Activated naive CD8-positive, alpha-beta T cell treated with anti-CD3 and anti-CD28 coated beads, Interleukin-2, amount 10 ng/mL, durations not matched to agents 7 days and 5 days (primary cell): ENCODE results near the gene SLC38A6. TPM values are rescaled to one million over a fixed set of nuclear protein-coding genes. Genes with fewer than 3 reads are reported as not detected.
"Not testable (repeated sequence)": the region's sequence is repeated elsewhere in the genome, so short reads cannot be mapped to it uniquely, and the experiment has no call there.

Experiments
- ATAC-seq: fragments of 150-1000 bp; cut with Tn5 transposase; one replicate; pipeline ENCODE4 v1.10.0; 2021; ENCODE audit warnings: low read depth, moderate library complexity
- POLR2A ChIA-PET: fragments of 350-600 bp; sonication (Branson Sonifier 250); formaldehyde crosslinking; loops from one replicate; lab custom pipeline; 2021; ENCODE audit warnings: antibody characterized with exemption; lab: Charles Lee
- DNase-seq: peaks from one replicate; pipeline ENCODE4 v3.0.0; 2021
- H3K27ac Mint-ChIP-seq: one replicate; pipeline ENCODE4 v1.8.0; 2022; ENCODE audit warnings: mild to moderate bottlenecking, mixed read lengths
- H3K27me3 Mint-ChIP-seq: one replicate; pipeline ENCODE4 v1.8.0; 2022; ENCODE audit warnings: mild to moderate bottlenecking, moderate library complexity, mixed read lengths
- H3K36me3 Mint-ChIP-seq: one replicate; pipeline ENCODE4 v1.8.0; 2021; ENCODE audit warnings: mild to moderate bottlenecking, mixed read lengths
- H3K4me1 Mint-ChIP-seq: one replicate; pipeline ENCODE4 v1.8.0; 2021; ENCODE audit warnings: mixed read lengths
- H3K4me3 Mint-ChIP-seq: one replicate; pipeline ENCODE4 v1.8.0; 2022; ENCODE audit warnings: mild to moderate bottlenecking, moderate library complexity, mixed read lengths
- H3K9me3 Mint-ChIP-seq: one replicate; pipeline ENCODE4 v1.8.0; 2021; ENCODE audit warnings: mixed read lengths
- total RNA-seq, 2 experiments: library from RNA; stranded (reverse); gene quantifications; one replicate each; pipeline ENCODE4 v1.2.3, GENCODE V29; 2021

Gene SLC38A6
- total RNA-seq, 2 experiments from 2014 or later, result 10.1 to 12.0 TPM

DNA sequence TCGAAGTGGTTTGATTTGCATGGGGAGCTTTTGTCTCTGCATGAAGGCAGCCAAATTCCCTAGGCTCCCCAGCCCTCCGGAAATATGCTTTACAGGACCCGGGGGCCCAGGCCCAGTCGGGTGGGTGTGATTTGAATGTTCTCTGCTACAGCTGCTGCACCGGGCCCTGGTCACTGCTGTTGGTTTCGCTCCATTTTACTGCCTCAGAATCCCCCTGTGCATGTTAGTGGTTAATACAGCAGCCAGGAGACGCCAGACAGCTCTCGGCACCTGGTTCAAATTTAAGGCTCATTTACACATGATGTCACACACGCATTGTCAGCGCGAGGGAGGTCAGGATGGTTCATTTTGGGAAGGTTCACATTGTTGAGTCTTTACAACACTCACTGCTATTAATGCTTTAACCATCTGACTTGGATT lies 99.6 kb downstream of the SLC38A6 start:
- peaks cover 5% of the 10 kb centered on the region for H3K9me3 Mint-ChIP-seq
- no peak for ATAC-seq
- POLR2A ChIA-PET, result no interaction called here
- H3K27ac Mint-ChIP-seq, result no peak overlapping the region
- no peak for DNase-seq
- no peak overlapping the region for H3K4me3 Mint-ChIP-seq
- H3K4me1 Mint-ChIP-seq, result no peaks in the 10 kb centered on the region
- H3K27me3 Mint-ChIP-seq, result no peaks in the 10 kb centered on the region
- H3K36me3 Mint-ChIP-seq, result no peaks in the 10 kb centered on the region

DNA sequence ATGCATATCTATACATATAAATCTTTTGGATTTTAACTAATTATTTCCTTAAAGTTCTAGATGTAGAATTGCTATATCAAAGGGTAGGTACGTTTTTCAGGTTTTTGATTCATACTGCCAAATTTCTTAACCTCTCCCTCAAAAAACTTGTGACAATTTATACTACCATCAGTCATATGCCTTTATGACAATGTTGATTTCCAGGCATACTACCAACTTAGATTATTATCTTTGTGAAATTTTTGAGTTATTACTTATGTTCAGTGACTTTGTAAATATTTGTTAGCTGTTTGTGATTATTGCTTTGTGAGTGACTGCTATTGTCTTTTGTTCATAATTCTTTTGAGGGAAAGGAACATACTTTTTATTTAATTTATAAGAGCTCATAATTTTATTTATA lies 107.0 kb downstream of the SLC38A6 start:
- no peak for ATAC-seq
- Mint-ChIP-seq H3K27ac (no peak overlapping the region), H3K27me3 (no peaks in the 10 kb centered on the region), H3K36me3 (no peaks in the 10 kb centered on the region), H3K4me1 (no peaks in the 10 kb centered on the region), H3K4me3 (no peak overlapping the region), H3K9me3 (peaks cover 5% of the 10 kb centered on the region)
- DNase-seq, result no peak
- POLR2A ChIA-PET, result no interaction called here

- POLR2A ChIA-PET, result no interaction called here
- H3K4me3 Mint-ChIP-seq, result no peak overlapping the region
Measured at GRCh38 chr14:61089126-61089750, 108.2 kb downstream of the SLC38A6 start.

GRCh38 chr14:61090432-61091216 lies 109.6 kb downstream of the SLC38A6 start:
- H3K27me3 Mint-ChIP-seq, result no peaks in the 10 kb centered on the region
- ATAC-seq (no peak), DNase-seq (no peak)
- POLR2A ChIA-PET, result no interaction called here
- no peak overlapping the region for H3K4me3 Mint-ChIP-seq
- no peak overlapping the region for H3K27ac Mint-ChIP-seq
- peaks cover 3% of the 10 kb centered on the region for H3K9me3 Mint-ChIP-seq
- no peaks in the 10 kb centered on the region for H3K36me3 Mint-ChIP-seq
- no peaks in the 10 kb centered on the region for H3K4me1 Mint-ChIP-seq

More at GRCh38 chr14:61089126-61089750, 108.2 kb downstream of the SLC38A6 start:
- H3K4me1 Mint-ChIP-seq, result no peaks in the 10 kb centered on the region
- H3K27me3 Mint-ChIP-seq, result no peaks in the 10 kb centered on the region
- no peaks in the 10 kb centered on the region for H3K36me3 Mint-ChIP-seq
- H3K9me3 Mint-ChIP-seq, result peaks cover 6% of the 10 kb centered on the region
- ATAC-seq, result no peak
- no peak for DNase-seq
- no peak overlapping the region for H3K27ac Mint-ChIP-seq

DNA sequence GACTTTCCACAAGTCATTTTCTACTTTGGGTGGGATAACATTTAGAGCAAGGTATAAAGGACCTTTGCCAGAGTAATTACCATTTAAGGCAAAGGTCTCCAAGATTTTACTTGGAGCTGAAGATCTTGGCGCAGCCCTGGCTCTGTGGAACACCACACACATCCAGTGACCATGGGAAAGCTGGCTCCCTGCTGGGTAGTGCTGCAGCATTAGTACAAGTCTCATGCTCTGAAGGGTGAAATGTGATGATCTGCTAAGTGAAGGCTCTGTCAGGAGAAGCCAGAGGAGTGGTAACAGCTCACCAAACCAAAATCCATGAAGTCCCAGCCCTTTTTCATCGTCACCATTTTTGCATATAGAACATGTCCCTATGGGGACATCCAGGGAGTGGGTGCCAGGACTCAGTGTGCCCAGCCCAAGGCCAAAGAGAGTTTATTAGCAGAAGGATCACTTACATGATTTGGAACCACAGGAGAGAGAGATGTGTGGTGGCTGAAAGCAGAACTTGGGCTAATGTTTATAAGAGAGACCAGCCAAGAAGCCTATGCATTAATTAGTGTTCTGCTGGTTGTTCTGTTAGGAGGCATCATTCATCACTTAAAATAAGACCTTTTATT lies 110.7 kb downstream of the SLC38A6 start:
- no peaks in the 10 kb centered on the region for H3K36me3 Mint-ChIP-seq

GRCh38 chr14:61098096-61098495 lies 117.1 kb downstream of the SLC38A6 start:
- H3K9me3 Mint-ChIP-seq, H3K4me1 Mint-ChIP-seq, POLR2A ChIA-PET, H3K36me3 Mint-ChIP-seq, H3K27me3 Mint-ChIP-seq, ATAC-seq, DNase-seq, H3K4me3 Mint-ChIP-seq, H3K27ac Mint-ChIP-seq: not testable (repeated sequence)

More for the DNA sequence above, 110.7 kb downstream of the SLC38A6 start:
- ATAC-seq, result no peak
- Mint-ChIP-seq H3K27me3 (no peaks in the 10 kb centered on the region), H3K4me1 (no peaks in the 10 kb centered on the region), H3K9me3 (peaks cover 5% of the 10 kb centered on the region), H3K27ac (no peak overlapping the region), H3K4me3 (no peak overlapping the region)
- POLR2A ChIA-PET, result no interaction called here
- DNase-seq, result no peak

DNA sequence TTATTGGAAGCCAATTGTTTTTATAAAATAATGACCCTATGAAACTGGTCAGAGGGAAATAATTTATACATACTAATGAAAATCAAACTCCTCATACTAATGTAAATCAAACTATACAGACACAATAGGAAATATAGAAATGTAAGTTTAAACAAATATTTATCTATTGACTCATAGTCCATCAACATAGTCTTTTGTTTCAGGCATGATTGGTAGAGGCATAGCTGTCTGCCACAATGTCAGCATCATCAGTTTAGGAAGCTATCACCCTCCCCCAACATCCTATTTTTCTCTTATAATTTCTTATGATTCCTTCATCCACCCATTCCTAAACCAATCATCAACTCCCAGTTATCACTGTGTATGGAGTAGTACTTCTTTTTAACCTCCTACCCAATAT lies 117.7 kb downstream of the SLC38A6 start:
- ATAC-seq (no peak), DNase-seq (no peak)
- no peak overlapping the region for H3K4me3 Mint-ChIP-seq
- peaks cover 7% of the 10 kb centered on the region for H3K4me1 Mint-ChIP-seq
- H3K36me3 Mint-ChIP-seq, result no peaks in the 10 kb centered on the region
- no peaks in the 10 kb centered on the region for H3K27me3 Mint-ChIP-seq
- POLR2A ChIA-PET, result no interaction called here
- peaks cover 6% of the 10 kb centered on the region for H3K9me3 Mint-ChIP-seq
- no peak overlapping the region for H3K27ac Mint-ChIP-seq

DNA sequence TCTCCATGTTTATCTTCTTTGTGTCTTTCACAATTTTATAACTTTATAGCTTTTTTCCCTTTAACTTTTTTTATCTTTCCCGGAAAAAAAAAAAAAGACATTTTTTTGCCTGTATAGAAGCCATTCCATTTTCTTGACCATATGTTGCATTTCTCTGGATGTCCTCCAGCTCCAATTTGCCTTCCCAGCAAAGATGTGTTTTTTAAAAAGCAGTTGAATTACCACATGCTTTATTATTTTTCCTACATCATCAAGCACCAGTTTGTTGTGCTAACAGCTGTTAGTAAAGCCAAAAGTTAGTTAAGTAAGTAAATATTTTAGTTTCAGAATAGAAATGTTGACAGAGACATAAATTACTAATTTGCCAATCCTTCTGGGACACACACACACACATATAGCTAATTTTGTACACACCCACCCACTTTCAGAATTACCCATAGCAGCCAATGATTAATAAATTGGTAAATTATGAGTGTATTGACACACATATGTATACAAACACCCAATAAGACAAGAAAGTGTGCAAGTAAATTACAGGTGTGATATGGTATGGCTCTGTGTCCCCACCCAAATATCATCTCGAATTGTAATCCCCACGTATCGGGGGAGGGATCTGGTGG lies 118.3 kb downstream of the SLC38A6 start:
- no peak for ATAC-seq
- H3K4me1 Mint-ChIP-seq, result peaks cover 7% of the 10 kb centered on the region

DNA sequence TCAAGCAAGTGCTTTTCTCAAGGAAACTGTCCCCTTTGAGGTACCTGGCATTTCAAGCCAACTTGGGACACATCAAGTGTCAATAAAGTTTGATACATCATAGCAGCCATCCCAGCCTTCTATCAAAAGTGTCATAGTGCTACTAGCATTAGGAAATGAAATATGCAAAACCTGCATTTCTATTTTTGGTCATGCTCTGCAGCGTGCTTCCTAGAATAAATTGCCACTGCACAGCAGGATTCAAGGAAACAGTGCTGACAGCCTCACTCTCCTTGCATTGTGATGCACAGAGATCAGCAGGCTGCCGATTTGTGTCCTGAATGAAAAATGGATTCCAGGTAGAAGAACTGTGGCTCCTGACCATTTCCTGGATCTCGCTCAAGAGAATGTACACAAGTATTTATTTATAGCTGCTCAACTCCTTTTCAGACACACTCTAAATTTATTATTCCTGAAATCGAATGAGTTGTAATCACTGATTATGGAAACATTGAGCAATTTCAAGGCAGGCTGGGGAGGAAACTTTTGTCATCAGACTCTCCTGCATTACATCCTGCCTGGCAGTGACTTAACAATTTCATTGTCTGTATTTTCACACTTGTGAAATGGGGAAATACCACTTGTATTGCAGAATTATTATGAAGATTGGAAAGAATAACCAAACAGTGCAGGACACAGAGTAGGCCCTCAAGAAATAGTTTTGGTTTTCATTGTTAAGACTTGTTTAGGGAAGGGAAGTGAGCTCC lies 120.9 kb downstream of the SLC38A6 start:
- Mint-ChIP-seq H3K9me3 (no peaks in the 10 kb centered on the region), H3K4me1 (peaks cover 7% of the 10 kb centered on the region), H3K36me3 (no peaks in the 10 kb centered on the region), H3K4me3 (no peak overlapping the region), H3K27me3 (no peaks in the 10 kb centered on the region), H3K27ac (no peak overlapping the region)
- POLR2A ChIA-PET, result no interaction called here
- ATAC-seq (no peak), DNase-seq (no peak)

More for the DNA sequence above, 118.3 kb downstream of the SLC38A6 start:
- Mint-ChIP-seq H3K27me3 (no peaks in the 10 kb centered on the region), H3K4me3 (no peak overlapping the region), H3K9me3 (peaks cover 4% of the 10 kb centered on the region), H3K27ac (no peak overlapping the region), H3K36me3 (no peaks in the 10 kb centered on the region)
- POLR2A ChIA-PET, result no interaction called here
- DNase-seq, result no peak

Other genes with a start within 250 kb of the SLC38A6 start
- 10 to 100 TPM; 33.5 to 33.9 TPM for gene MNAT1, start 246.5 kb upstream of the SLC38A6 start, total RNA-seq
- 1 to 10 TPM; 7.6 TPM for gene TRMT5, start 166 bp upstream of the SLC38A6 start, total RNA-seq